GM13976 (cell line): ENCODE results near the gene TST.

Experiments used
- DNase-seq: peaks from one replicate; pipeline ENCODE4 v3.0.0; 2012; ENCODE audit warnings: low spot score
- in situ Hi-C: fragments of 300-500 bp; cut with MboI; formaldehyde crosslinking; loops from one replicate; pipeline ENCODE4 v1.12.0; 2022; ENCODE audit warnings: low sequenced_read_pairs, mixed read lengths, inconsistent platforms; ENCODE audit not compliant: unreplicated experiment
- TF ChIP-seq, protein P1 (sequence below): IDR thresholded peaks from 2 replicates; pipeline ENCODE4 v1.5.1; 2012; ENCODE audit warnings: borderline replicate concordance, mild to moderate bottlenecking; ENCODE audit not compliant: insufficient read depth; ENCODE audit errors: extremely low read depth, missing control alignments, control extremely low read depth

TST gene

DNA sequence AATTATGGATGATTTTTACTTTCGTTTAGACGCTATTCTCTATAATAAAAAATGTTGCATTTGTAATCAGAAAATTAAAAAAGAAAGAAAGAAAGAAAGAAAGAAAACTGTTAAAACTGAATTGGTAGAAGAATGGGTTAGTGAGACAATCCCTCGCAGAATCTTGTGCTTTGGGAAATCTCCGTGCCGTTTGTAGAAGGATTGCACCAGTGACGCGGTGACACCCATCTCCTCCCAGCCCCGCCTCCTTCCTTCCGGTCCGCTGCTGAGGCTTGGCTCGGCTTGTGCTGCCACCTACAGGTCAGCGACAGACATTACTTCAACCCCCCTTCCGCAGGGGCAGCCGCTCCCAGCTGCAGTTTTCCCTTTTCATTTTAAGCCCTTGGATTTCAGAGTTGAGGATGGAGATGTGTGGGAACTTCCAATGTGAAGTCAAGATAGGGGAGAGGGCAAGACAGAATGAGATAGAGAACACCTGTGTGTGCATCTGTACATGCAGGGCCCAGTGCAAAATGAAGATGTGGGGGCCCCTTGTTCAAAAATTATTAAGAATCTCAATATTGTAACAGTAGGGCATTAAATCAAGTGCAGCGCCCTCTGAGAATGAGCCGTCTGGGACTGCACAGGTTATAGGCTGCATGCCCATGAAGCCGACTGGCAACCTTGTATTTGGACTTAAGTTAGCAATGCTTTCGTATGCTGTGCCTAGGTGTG, 41.1 kb downstream of the TST start:
- TF ChIP-seq, protein P1, sequence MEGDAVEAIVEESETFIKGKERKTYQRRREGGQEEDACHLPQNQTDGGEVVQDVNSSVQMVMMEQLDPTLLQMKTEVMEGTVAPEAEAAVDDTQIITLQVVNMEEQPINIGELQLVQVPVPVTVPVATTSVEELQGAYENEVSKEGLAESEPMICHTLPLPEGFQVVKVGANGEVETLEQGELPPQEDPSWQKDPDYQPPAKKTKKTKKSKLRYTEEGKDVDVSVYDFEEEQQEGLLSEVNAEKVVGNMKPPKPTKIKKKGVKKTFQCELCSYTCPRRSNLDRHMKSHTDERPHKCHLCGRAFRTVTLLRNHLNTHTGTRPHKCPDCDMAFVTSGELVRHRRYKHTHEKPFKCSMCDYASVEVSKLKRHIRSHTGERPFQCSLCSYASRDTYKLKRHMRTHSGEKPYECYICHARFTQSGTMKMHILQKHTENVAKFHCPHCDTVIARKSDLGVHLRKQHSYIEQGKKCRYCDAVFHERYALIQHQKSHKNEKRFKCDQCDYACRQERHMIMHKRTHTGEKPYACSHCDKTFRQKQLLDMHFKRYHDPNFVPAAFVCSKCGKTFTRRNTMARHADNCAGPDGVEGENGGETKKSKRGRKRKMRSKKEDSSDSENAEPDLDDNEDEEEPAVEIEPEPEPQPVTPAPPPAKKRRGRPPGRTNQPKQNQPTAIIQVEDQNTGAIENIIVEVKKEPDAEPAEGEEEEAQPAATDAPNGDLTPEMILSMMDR: peak; percentile 92
- in situ Hi-C loops: loop anchor here (10.0 kb wide), 1 partner anchor 193 kb away; no protein-coding TSS in a partner anchor
- peak; percentile 95 for DNase-seq

DNA sequence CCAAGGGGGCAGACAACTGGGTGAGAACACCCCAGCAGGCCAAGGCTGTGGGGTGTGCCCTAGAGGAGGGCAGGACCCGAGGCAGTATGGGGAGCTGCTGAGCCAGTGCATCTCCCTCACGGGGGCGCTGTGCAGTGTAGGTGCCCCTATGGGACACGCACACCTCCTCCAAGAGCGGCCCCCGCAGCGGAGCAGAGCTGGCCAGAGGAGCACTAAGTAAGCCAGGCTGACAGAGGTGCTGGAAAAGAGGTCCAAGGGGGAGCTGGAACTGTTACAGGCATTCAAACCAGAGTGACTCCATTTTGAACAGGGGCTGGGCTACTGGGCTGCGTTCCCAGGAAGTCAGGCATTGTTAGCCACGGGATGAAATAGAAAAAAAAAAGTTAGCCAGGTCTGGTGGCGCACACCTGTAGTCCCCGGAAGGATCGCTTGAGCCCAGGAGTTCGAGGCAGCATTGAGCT, 41.8 kb downstream of the TST start:
- TF ChIP-seq, protein P1: peak; percentile 50
- DNase-seq: peak; percentile 81
- in situ Hi-C loops: loop anchor here (10.0 kb wide), 1 partner anchor 193 kb away; no protein-coding TSS in a partner anchor

DNA sequence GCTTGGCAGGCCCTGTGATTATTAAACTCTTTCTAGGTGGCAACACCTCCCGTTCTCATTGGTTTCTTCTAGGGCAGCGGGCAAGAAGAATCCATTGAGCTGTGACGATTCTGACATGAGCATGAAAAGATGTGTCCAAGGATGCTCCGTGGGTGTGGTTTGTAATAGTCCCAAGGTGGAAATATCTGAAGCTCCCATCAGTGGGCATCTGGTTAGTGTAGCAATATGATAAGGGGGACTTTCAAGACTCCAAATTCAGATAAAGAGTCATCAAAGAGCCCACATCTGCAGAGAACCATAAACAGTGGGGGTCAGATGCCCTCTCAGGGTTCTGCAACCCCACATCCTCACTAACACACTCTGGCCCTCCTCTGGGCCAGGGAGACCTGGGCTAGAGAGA, 42.6 kb downstream of the TST start:
- in situ Hi-C loops: loop anchor here (10.0 kb wide), 1 partner anchor 192 kb away; no protein-coding TSS in a partner anchor

DNA sequence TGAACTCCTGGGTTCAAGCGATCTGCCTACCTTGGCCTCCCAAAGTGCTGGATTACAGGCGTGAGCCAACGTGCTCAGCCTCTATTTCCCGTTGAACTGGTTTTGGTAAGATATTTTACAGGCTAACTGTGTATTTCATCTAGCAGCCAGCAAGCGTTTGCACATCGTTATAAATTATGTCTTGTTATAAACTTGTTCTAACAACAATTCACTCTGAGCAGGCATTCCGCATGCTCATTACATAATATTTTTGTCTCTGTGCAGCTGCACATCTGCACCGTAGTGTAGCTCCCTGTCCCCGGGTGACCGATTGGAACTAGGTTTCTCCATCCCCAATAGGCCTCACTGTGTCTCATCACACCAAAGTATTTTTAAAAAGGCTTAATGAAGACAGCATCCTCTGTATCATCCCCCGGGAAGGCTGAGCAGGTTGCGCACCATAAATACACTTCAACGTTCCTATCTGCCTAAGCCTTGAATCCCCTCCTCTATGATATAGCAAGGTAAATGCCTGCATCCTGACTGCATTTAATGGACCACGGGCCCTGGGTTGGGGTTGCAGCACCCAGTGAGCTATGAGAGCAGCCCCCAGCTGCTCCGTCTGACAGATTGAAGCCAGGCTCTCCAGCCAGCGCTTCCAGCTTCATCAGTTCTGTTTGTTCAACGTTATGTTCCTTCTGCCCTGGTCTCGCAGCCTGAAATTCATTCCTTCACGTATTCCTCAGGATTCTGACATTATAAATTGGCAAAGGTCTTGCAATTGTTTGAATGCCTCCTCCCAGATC, 47.7 kb downstream of the TST start:
- in situ Hi-C loops: loop anchor here (10.0 kb wide), 1 partner anchor 187 kb away; no protein-coding TSS in a partner anchor
- no peak for DNase-seq
- TF ChIP-seq, protein P1: no peak

More for the DNA sequence above, 42.6 kb downstream of the TST start:
- no peak for DNase-seq
- TF ChIP-seq, protein P1: no peak

DNA sequence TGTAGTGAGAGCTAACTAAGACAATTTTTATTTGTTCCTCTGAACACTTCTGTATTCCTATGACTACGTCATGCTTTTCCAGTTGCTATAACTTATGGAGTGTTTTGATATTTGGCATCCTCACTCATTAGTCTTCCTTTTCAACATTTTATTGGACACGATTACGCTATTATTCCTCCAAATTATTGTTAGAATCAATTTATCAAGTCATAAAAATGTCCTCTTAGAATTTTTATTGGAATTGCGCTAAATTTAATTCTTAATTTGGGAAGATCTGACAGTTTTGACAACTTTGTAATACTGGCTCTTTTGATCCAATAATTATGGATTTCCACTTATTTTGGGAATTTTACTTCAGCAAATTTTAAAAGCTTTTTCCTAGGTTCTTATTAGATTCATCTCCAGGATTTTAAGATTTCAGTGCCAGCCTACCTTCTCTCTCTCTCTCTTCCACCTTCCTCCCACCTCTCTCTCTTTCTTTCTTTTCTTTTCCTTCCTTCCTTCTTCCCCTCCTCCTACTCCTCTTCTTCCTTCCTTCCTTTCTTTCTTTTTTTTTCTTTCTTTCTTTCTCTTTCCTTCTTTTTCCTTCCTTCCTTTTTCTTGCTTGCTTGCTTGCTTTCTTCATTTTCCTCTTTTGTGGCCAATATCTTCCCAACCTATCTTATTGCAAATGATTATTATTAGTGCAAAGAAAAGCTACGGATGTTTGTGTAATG, 50.8 kb downstream of the TST start:
- in situ Hi-C loops: no loop called here
- DNase-seq: no peak
- TF ChIP-seq, protein P1: no peak

DNA sequence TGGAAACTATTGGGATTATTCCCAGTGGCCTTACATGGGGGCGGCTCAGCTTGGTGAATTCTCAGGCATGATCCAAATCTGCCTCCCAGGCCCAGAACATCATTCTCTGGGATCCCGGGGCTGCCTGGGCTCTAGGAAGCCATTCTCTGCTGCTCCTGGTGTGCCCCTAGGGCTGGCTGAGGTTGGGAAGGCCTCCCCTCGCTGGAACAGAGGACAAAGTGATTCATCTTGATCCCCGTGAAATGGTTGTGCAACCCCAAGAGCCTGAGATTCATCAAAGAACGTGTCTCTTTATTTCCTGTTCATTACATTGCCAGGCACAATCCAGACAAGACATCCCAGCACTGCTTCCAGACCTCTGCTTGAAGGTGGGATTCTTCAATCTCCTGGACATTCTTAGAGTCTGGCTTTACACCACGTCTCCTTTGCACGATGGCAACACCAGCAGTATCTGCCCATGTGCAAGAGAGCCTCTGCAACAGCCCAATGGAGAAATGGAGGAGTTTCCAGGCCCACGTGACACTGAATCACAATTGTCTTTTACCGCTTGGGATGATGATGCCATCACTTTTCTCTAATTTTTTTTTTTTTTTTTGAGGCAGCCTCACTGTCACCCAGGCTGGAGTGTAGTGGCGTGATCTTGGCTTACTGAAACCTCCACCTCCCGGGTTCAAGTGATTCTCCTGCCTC, 52.3 kb downstream of the TST start:
- in situ Hi-C loops: no loop called here

More for the DNA sequence above, 52.3 kb downstream of the TST start:
- DNase-seq: no peak
- TF ChIP-seq, protein P1: no peak
